Measurements from ENCODE around the gene ORAI2.

The ORAI2 gene

GRCh38 chr7:102433219-102434038 lies at the start of gene ORAI2:
TSS of gene ORAI2 (plus strand) at chr7:102433575. CDS start at chr7:102438957, 5,382 bp downstream.
- TF ChIP-seq CTCF (IDR thresholded peaks at IDR 0.05; ENCODE audit: low read length) (no peak), EZH2 (IDR thresholded peaks at IDR 0.05; ENCODE audit: borderline replicate concordance, low read length) (no peak)
- H3K4me2 ChIP-seq (ENCODE audit: low read length), result peak within 1 kb of the TSS; percentile 93
- H3K4me3 ChIP-seq (ENCODE audit: low read depth, low read length, poor library complexity, severe bottlenecking), result peak within 1 kb of the TSS; percentile 72
- no peaks in the 10 kb centered on the region for H3K9me2 ChIP-seq (ENCODE audit: low read depth, low read length)
- peaks cover 68% of the 10 kb centered on the region for H3K4me1 ChIP-seq (ENCODE audit: insufficient read depth, low read length, severe bottlenecking)
- no peaks in the 10 kb centered on the region for H3K9me3 ChIP-seq (ENCODE audit: low read length)
- peaks cover 30% of the 10 kb centered on the region for H3K79me2 ChIP-seq (ENCODE audit: insufficient read depth, low read length)
- no peak within 1 kb of the TSS for H2AFZ ChIP-seq (ENCODE audit: low read length)
- H3K27ac ChIP-seq (ENCODE audit: low read depth, low read length, poor library complexity, severe bottlenecking), result peak within 1 kb of the TSS; percentile 98
- no peaks in the 10 kb centered on the region for H4K20me1 ChIP-seq (ENCODE audit: insufficient read depth, low read length)
- H3K36me3 ChIP-seq (ENCODE audit: insufficient read depth, low read length), result peaks cover 38% of the 10 kb centered on the region
- peak within 1 kb of the TSS; percentile 99 for H3K9ac ChIP-seq (ENCODE audit: low read length)
- peaks cover 15% of the 10 kb centered on the region for H3F3A ChIP-seq (ENCODE audit: insufficient read depth, low read length)
- no peaks in the 10 kb centered on the region for H3K27me3 ChIP-seq (ENCODE audit: insufficient read depth, low read length)

- no peak overlapping the region for H3K27ac ChIP-seq (ENCODE audit: low read depth, low read length, poor library complexity, severe bottlenecking)
- H3K9me2 ChIP-seq (ENCODE audit: low read depth, low read length), result no peaks in the 10 kb centered on the region
- no peak overlapping the region for H3K4me2 ChIP-seq (ENCODE audit: low read length)
- no peak overlapping the region for H3K9ac ChIP-seq (ENCODE audit: low read length)
- H2AFZ ChIP-seq (ENCODE audit: low read length), result no peak overlapping the region
- no peaks in the 10 kb centered on the region; the same call in none of the 2 replicates for H3F3A ChIP-seq (ENCODE audit: insufficient read depth, low read length)
- no peaks in the 10 kb centered on the region for H3K27me3 ChIP-seq (ENCODE audit: insufficient read depth, low read length)
- 0 out of 2 replicates have a peak, but pooled peaks cover 2% of the 10 kb centered on the region for H4K20me1 ChIP-seq (ENCODE audit: insufficient read depth, low read length)
- H3K36me3 ChIP-seq (ENCODE audit: insufficient read depth, low read length), result peaks cover 65% of the 10 kb centered on the region
- no peaks in the 10 kb centered on the region for H3K4me1 ChIP-seq (ENCODE audit: insufficient read depth, low read length, severe bottlenecking)
- no peaks in the 10 kb centered on the region for H3K79me2 ChIP-seq (ENCODE audit: insufficient read depth, low read length)
- no peak overlapping the region for H3K4me3 ChIP-seq (ENCODE audit: low read depth, low read length, poor library complexity, severe bottlenecking)
- no peaks in the 10 kb centered on the region for H3K9me3 ChIP-seq (ENCODE audit: low read length)
- TF ChIP-seq CTCF (IDR thresholded peaks at IDR 0.05; ENCODE audit: low read length), result no peak
- TF ChIP-seq EZH2 (IDR thresholded peaks at IDR 0.05; ENCODE audit: borderline replicate concordance, low read length), result no peak
These were observed 46.3 kb upstream of the ORAI2 start for GRCh38 chr7:102387064-102387463.

- Histone ChIP-seq H3K9me3 (ENCODE audit: low read length) (no peaks in the 10 kb centered on the region), H3K27ac (ENCODE audit: low read depth, low read length, poor library complexity, severe bottlenecking) (peak overlapping the region; percentile 44), H3K27me3 (ENCODE audit: insufficient read depth, low read length) (no peaks in the 10 kb centered on the region), H3K79me2 (ENCODE audit: insufficient read depth, low read length) (no peaks in the 10 kb centered on the region), H3K36me3 (ENCODE audit: insufficient read depth, low read length) (peaks cover 52% of the 10 kb centered on the region), H3K9me2 (ENCODE audit: low read depth, low read length) (no peaks in the 10 kb centered on the region), H3F3A (ENCODE audit: insufficient read depth, low read length) (no peaks in the 10 kb centered on the region; the same call in none of the 2 replicates), H3K4me3 (ENCODE audit: low read depth, low read length, poor library complexity, severe bottlenecking) (no peak overlapping the region), H3K9ac (ENCODE audit: low read length) (no peak overlapping the region), H3K4me1 (ENCODE audit: insufficient read depth, low read length, severe bottlenecking) (no peaks in the 10 kb centered on the region), H3K4me2 (ENCODE audit: low read length) (no peak overlapping the region), H4K20me1 (ENCODE audit: insufficient read depth, low read length) (0 out of 2 replicates have a peak, but pooled peaks cover 2% of the 10 kb centered on the region), H2AFZ (ENCODE audit: low read length) (no peak overlapping the region)
- TF ChIP-seq EZH2 (IDR thresholded peaks at IDR 0.05; ENCODE audit: borderline replicate concordance, low read length) (no peak), CTCF (IDR thresholded peaks at IDR 0.05; ENCODE audit: low read length) (no peak)
These were observed 43.6 kb upstream of the ORAI2 start for GRCh38 chr7:102389810-102390209.

Measured in OCI-LY1 (cell line).